Activated naive CD4-positive, alpha-beta T cell treated with anti-CD3 and anti-CD28 coated beads, Interleukin-2, amount 50 U/mL, for 24 hours (primary cell): ENCODE results near the gene IGF1R.
"Not testable (repeated sequence)": the region's sequence is repeated elsewhere in the genome, so short reads cannot be mapped to it uniquely, and the experiment has no call there.

Source experiments
- H3K27ac Mint-ChIP-seq: one replicate; pipeline ENCODE4 v1.8.0; 2021; ENCODE audit warnings: mild to moderate bottlenecking, mixed read lengths
- H3K27me3 Mint-ChIP-seq: one replicate; pipeline ENCODE4 v1.8.0; 2021; ENCODE audit warnings: mixed read lengths
- H3K36me3 Mint-ChIP-seq: one replicate; pipeline ENCODE4 v1.8.0; 2021; ENCODE audit warnings: mixed read lengths
- H3K4me1 Mint-ChIP-seq: one replicate; pipeline ENCODE4 v1.8.0; 2021; ENCODE audit warnings: mixed read lengths
- H3K4me3 Mint-ChIP-seq: one replicate; pipeline ENCODE4 v1.8.0; 2021; ENCODE audit warnings: mild to moderate bottlenecking, mixed read lengths
- H3K9me3 Mint-ChIP-seq: one replicate; pipeline ENCODE4 v1.8.0; 2021; ENCODE audit warnings: mixed read lengths

The IGF1R gene

GRCh38 chr15:98964466-98965133 lies 316.3 kb downstream of the IGF1R start:
- H3K27me3 Mint-ChIP-seq: no peaks in the 10 kb centered on the region
- no peak overlapping the region for H3K27ac Mint-ChIP-seq
- peaks cover 29% of the 10 kb centered on the region for H3K36me3 Mint-ChIP-seq
- no peak overlapping the region for H3K4me3 Mint-ChIP-seq
- H3K9me3 Mint-ChIP-seq: peaks cover 8% of the 10 kb centered on the region
- H3K4me1 Mint-ChIP-seq: no peaks in the 10 kb centered on the region

- H3K9me3 Mint-ChIP-seq, H3K4me3 Mint-ChIP-seq, H3K4me1 Mint-ChIP-seq, H3K27ac Mint-ChIP-seq, H3K27me3 Mint-ChIP-seq: not testable (repeated sequence)
- peaks cover 24% of the 10 kb centered on the region for H3K36me3 Mint-ChIP-seq
These were observed 316.8 kb downstream of the IGF1R start for GRCh38 chr15:98965134-98965491.

GRCh38 chr15:98965597-98965996 lies 317.3 kb downstream of the IGF1R start:
- no peaks in the 10 kb centered on the region for H3K4me1 Mint-ChIP-seq
- H3K4me3 Mint-ChIP-seq: no peak overlapping the region
- H3K9me3 Mint-ChIP-seq: peaks cover 8% of the 10 kb centered on the region
- H3K36me3 Mint-ChIP-seq: peaks cover 22% of the 10 kb centered on the region
- no peak overlapping the region for H3K27ac Mint-ChIP-seq
- H3K27me3 Mint-ChIP-seq: no peaks in the 10 kb centered on the region

- H3K4me3 Mint-ChIP-seq: no peak overlapping the region
- H3K27ac Mint-ChIP-seq: no peak overlapping the region
- no peaks in the 10 kb centered on the region for H3K27me3 Mint-ChIP-seq
- H3K9me3 Mint-ChIP-seq: peaks cover 6% of the 10 kb centered on the region
- H3K4me1 Mint-ChIP-seq: no peaks in the 10 kb centered on the region
- peaks cover 17% of the 10 kb centered on the region for H3K36me3 Mint-ChIP-seq
These were observed 317.9 kb downstream of the IGF1R start for GRCh38 chr15:98966091-98966787.

GRCh38 chr15:98967096-98967495 lies 318.8 kb downstream of the IGF1R start:
- Mint-ChIP-seq H3K9me3 (no peaks in the 10 kb centered on the region), H3K4me1 (no peaks in the 10 kb centered on the region), H3K36me3 (peaks cover 10% of the 10 kb centered on the region), H3K27ac (no peak overlapping the region), H3K27me3 (no peaks in the 10 kb centered on the region), H3K4me3 (no peak overlapping the region)

GRCh38 chr15:98967916-98968315 lies 319.6 kb downstream of the IGF1R start:
- H3K27ac Mint-ChIP-seq: no peak overlapping the region
- H3K9me3 Mint-ChIP-seq: no peaks in the 10 kb centered on the region
- no peaks in the 10 kb centered on the region for H3K27me3 Mint-ChIP-seq
- H3K4me1 Mint-ChIP-seq: no peaks in the 10 kb centered on the region
- H3K4me3 Mint-ChIP-seq: no peak overlapping the region
- H3K36me3 Mint-ChIP-seq: peaks cover 4% of the 10 kb centered on the region

- Mint-ChIP-seq H3K27me3 (no peaks in the 10 kb centered on the region), H3K36me3 (peaks cover 1% of the 10 kb centered on the region), H3K9me3 (no peaks in the 10 kb centered on the region), H3K4me3 (no peak overlapping the region), H3K4me1 (no peaks in the 10 kb centered on the region), H3K27ac (no peak overlapping the region)
These were observed 320.2 kb downstream of the IGF1R start for GRCh38 chr15:98968576-98968975.

GRCh38 chr15:98969126-98969735 lies 320.9 kb downstream of the IGF1R start:
- Mint-ChIP-seq H3K9me3 (no peaks in the 10 kb centered on the region), H3K4me1 (no peaks in the 10 kb centered on the region), H3K36me3 (peaks cover 1% of the 10 kb centered on the region), H3K4me3 (no peak overlapping the region), H3K27ac (no peak overlapping the region), H3K27me3 (no peaks in the 10 kb centered on the region)

- Mint-ChIP-seq H3K27ac (no peak overlapping the region), H3K36me3 (peaks cover 1% of the 10 kb centered on the region), H3K9me3 (no peaks in the 10 kb centered on the region), H3K4me3 (no peak overlapping the region), H3K27me3 (no peaks in the 10 kb centered on the region), H3K4me1 (no peaks in the 10 kb centered on the region)
These were observed 322.5 kb downstream of the IGF1R start for GRCh38 chr15:98970799-98971198.

- no peak overlapping the region for H3K4me3 Mint-ChIP-seq
- no peak overlapping the region for H3K27ac Mint-ChIP-seq
- H3K27me3 Mint-ChIP-seq: no peaks in the 10 kb centered on the region
- no peaks in the 10 kb centered on the region for H3K36me3 Mint-ChIP-seq
- no peaks in the 10 kb centered on the region for H3K9me3 Mint-ChIP-seq
- H3K4me1 Mint-ChIP-seq: no peaks in the 10 kb centered on the region
These were observed 328.2 kb downstream of the IGF1R start for GRCh38 chr15:98976500-98976899.

- no peaks in the 10 kb centered on the region for H3K4me1 Mint-ChIP-seq
- H3K36me3 Mint-ChIP-seq: no peaks in the 10 kb centered on the region
- H3K4me3 Mint-ChIP-seq: no peak overlapping the region
- H3K9me3 Mint-ChIP-seq: no peaks in the 10 kb centered on the region
- H3K27me3 Mint-ChIP-seq: no peaks in the 10 kb centered on the region
- no peak overlapping the region for H3K27ac Mint-ChIP-seq
These were observed 329.1 kb downstream of the IGF1R start for GRCh38 chr15:98977441-98977840.

GRCh38 chr15:98978153-98978552 lies 329.8 kb downstream of the IGF1R start:
- Mint-ChIP-seq H3K9me3 (no peaks in the 10 kb centered on the region), H3K27me3 (no peaks in the 10 kb centered on the region), H3K36me3 (no peaks in the 10 kb centered on the region), H3K4me1 (no peaks in the 10 kb centered on the region), H3K27ac (no peak overlapping the region), H3K4me3 (no peak overlapping the region)

GRCh38 chr15:98980899-98981228 lies 332.5 kb downstream of the IGF1R start:
- H3K27me3 Mint-ChIP-seq: no peaks in the 10 kb centered on the region
- H3K9me3 Mint-ChIP-seq: peaks cover 5% of the 10 kb centered on the region
- no peak overlapping the region for H3K4me3 Mint-ChIP-seq
- H3K27ac Mint-ChIP-seq: no peak overlapping the region
- H3K36me3 Mint-ChIP-seq: no peaks in the 10 kb centered on the region
- no peaks in the 10 kb centered on the region for H3K4me1 Mint-ChIP-seq

GRCh38 chr15:98981851-98982722 lies 333.7 kb downstream of the IGF1R start:
- peaks cover 4% of the 10 kb centered on the region for H3K27me3 Mint-ChIP-seq
- H3K36me3 Mint-ChIP-seq: peaks cover 3% of the 10 kb centered on the region
- H3K4me3 Mint-ChIP-seq: no peak overlapping the region
- H3K27ac Mint-ChIP-seq: no peak overlapping the region
- H3K9me3 Mint-ChIP-seq: peaks cover 12% of the 10 kb centered on the region
- H3K4me1 Mint-ChIP-seq: no peaks in the 10 kb centered on the region

GRCh38 chr15:98983334-98983733 lies 335.0 kb downstream of the IGF1R start:
- peaks cover 12% of the 10 kb centered on the region for H3K9me3 Mint-ChIP-seq

GRCh38 chr15:98986281-98986680 lies 337.9 kb downstream of the IGF1R start:
- Mint-ChIP-seq H3K27ac (no peak overlapping the region), H3K9me3 (peaks cover 12% of the 10 kb centered on the region), H3K4me1 (no peaks in the 10 kb centered on the region), H3K27me3 (peaks cover 11% of the 10 kb centered on the region), H3K4me3 (no peak overlapping the region), H3K36me3 (peaks cover 3% of the 10 kb centered on the region)

More at GRCh38 chr15:98983334-98983733, 335.0 kb downstream of the IGF1R start:
- Mint-ChIP-seq H3K4me3 (no peak overlapping the region), H3K4me1 (no peaks in the 10 kb centered on the region), H3K27ac (no peak overlapping the region), H3K27me3 (peaks cover 5% of the 10 kb centered on the region), H3K36me3 (peaks cover 3% of the 10 kb centered on the region)
